Body of pancreas (tissue), 4 donors: ENCODE results near the gene CBR1. TPM values are rescaled to one million over a fixed set of nuclear protein-coding genes. Genes with fewer than 3 reads are reported as not detected.
A peak's percentile ranks its signal among the peaks of the same experiment; 100 is the strongest.

ENCODE experiments used
- ATAC-seq: fragments of 150-250 bp; one replicate; pipeline ENCODE4 v1.9.1; 2016
- DNase-seq, 4 donors: peaks; one replicate each; pipeline ENCODE4 v3.0.0-alpha.2; 2019
- H3K27ac ChIP-seq, 4 donors: fragments of 200-600 bp; sonication (generic); 1 replicate in 3 of 4; 2 replicates in 1 of 4; pipeline versions ENCODE4 v1.5.1 to v1.6.1; 2016 to 2019; ENCODE audit warnings: mild to moderate bottlenecking in 1 of 4, mixed read lengths in 1 of 4, moderate library complexity in 1 of 4
- H3K27me3 ChIP-seq, 2 donors: fragments of 200-600 bp; sonication (generic); one replicate each; pipeline ENCODE4 v1.6.0; 2016; ENCODE audit warnings: mild to moderate bottlenecking in 1 of 2
- H3K36me3 ChIP-seq, 2 donors: fragments of 200-600 bp; sonication (generic); replicated peaks in 1 of 2; 2 replicates each; pipeline ENCODE4 v1.5.1; 2016; ENCODE audit warnings: low read depth in 2 of 2; ENCODE audit not compliant: insufficient read depth in 1 of 2
- H3K4me1 ChIP-seq: fragments of 200-600 bp; sonication (generic); one replicate; pipeline ENCODE4 v1.6.0; 2016
- H3K4me3 ChIP-seq, 2 donors: fragments of 200-600 bp; sonication (generic); 1 replicate in 1 of 2; 2 replicates in 1 of 2; pipeline ENCODE4 v1.5.1; 2016 to 2019
- H3K9me3 ChIP-seq, 3 donors: fragments of 200-600 bp; sonication (generic); 1 replicate in 2 of 3; 2 replicates in 1 of 3; pipeline ENCODE4 v1.5.1; 2016
- CTCF ChIP-seq, 7 experiments: fragments of 450-650 bp in 4 of 7; fragments of 200-600 bp in 3 of 7; sonication (generic) in 3 of 7; IDR thresholded peaks; one replicate each; pipeline ENCODE4 v1.5.1; 2016 to 2019; ENCODE audit warnings: antibody characterized with exemption in 7 of 7
- POLR2A ChIP-seq, 3 donors: fragments of 450-650 bp; IDR thresholded peaks; one replicate each; pipeline ENCODE4 v1.6.1; 2016; ENCODE audit warnings: antibody characterized with exemption in 3 of 3, mild to moderate bottlenecking in 2 of 3
- WGBS, 2 donors: methylation state at CpG; one replicate each; pipeline ENCODE4 v1.1.5; 2017; 5-methylcytosine and 5-hydroxymethylcytosine counted together
- intact Hi-C: fragments of 100-400 bp; cut with DNase I; formaldehyde crosslinking; loops from one replicate; pipeline ENCODE4 v1.15.1; 2023
- small RNA-seq: library from RNA; depleted of rRNA; stranded (forward); fragments of <200 nt; gene quantifications from one replicate; pipeline ENCODE3, GENCODE V24; 2016
- total RNA-seq, 2 donors: library from RNA; depleted of rRNA; stranded (reverse); fragments of >200 nt; gene quantifications; one replicate each; pipeline ENCODE4 v1.1.0, GENCODE V29; 2016

CBR1 gene
- total RNA-seq, 2 donors from 2014 or later, result 78.8 to 80.7 TPM

- TF ChIP-seq CTCF (IDR thresholded peaks at IDR 0.05), result no peak
- no peak for TF ChIP-seq POLR2A (IDR thresholded peaks at IDR 0.05)
- ATAC-seq (no peak), DNase-seq (no peak)
- Histone ChIP-seq H3K4me3 (no peak overlapping the region), H3K9me3 (no peaks in the 10 kb centered on the region), H3K27me3 (no peaks in the 10 kb centered on the region), H3K4me1 (peaks cover 5% of the 10 kb centered on the region), H3K27ac (no peak overlapping the region), H3K36me3 (no peaks in the 10 kb centered on the region)
- 40 to 64% methylated on average over 2 of the region's 2 CpGs for WGBS, 2 donors
- intact Hi-C loops, result loop anchor here (10.0 kb wide), 1 partner anchor 63 kb away; no protein-coding TSS in a partner anchor
These were observed 47.5 kb downstream of the CBR1 start for GRCh38 chr21:36117286-36117741.

- Histone ChIP-seq H3K36me3 (no peaks in the 10 kb centered on the region), H3K27ac (no peak overlapping the region), H3K4me1 (no peaks in the 10 kb centered on the region), H3K27me3 (no peaks in the 10 kb centered on the region), H3K9me3 (no peaks in the 10 kb centered on the region), H3K4me3 (no peak overlapping the region)
- WGBS, 2 donors, result 77 to 94% methylated on average over 7 of the region's 7 CpGs
- intact Hi-C loops, result no loop called here
- peak in 3 of 4 donors; percentile 26 to 43 (median 28) for DNase-seq
- ATAC-seq, result peak; percentile 58
- TF ChIP-seq CTCF (IDR thresholded peaks at IDR 0.05) (no peak), POLR2A (IDR thresholded peaks at IDR 0.05) (no peak)
These were observed 50.6 kb downstream of the CBR1 start for GRCh38 chr21:36120304-36120888.

Small RNAs within 50 kb of the gene (small RNA-seq; reads per million reads assigned to genes)
- gene RNU6-992P, result not detected

Other genes with a start within 250 kb of the CBR1 start
- 10 to 100 TPM in 1 of 2 donors, 1 to 10 TPM in 1; 9.9 to 32.3 TPM for gene SETD4, start 9.5 kb upstream of the CBR1 start, total RNA-seq
- gene CBR3, start 65.1 kb downstream of the CBR1 start, total RNA-seq, result 1 to 10 TPM in 1 of 2 donors, under 1 TPM in 1; 0.52 to 1.3 TPM
- gene DOP1B, start 86.8 kb downstream of the CBR1 start, total RNA-seq, result 10 to 100 TPM in 1 of 2 donors, 1 to 10 TPM in 1; 4.6 to 15.3 TPM